ENCODE results near the gene SNAP47.

Gene SNAP47

DNA sequence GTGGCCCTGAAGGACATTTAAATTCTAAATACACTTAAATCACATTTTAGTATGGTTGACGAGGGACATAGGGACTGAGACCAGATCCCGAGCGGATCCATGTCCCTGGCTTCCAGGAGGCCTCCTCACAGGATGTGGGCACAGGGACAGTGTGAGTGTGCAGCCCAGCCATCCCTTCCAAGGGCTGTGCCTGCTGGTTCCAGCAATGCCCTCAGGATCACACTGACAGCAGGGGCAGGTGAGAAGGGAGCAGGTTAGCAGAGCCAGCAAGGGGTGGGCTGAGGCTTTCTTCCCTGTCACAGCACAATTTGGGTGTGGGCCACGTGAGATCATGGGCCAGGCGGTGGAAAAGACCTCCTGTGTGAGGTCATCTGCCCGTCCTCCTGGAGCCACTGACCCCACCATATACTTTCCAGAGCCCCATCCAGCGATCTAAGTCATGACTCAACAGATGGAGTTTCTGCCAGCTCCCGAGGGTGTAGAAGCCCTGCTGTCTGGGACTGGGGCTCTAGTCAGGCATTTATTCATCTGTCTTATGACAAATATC is 43.2 kb downstream of the SNAP47 start:
- no peaks in the 10 kb centered on the region for H3K79me2 ChIP-seq (ENCODE audit: control insufficient read depth, insufficient read depth, low read length, poor library complexity)
- peaks cover 16 to 29% of the 10 kb centered on the region in 2 experiments for H3K4me1 ChIP-seq (ENCODE audit: control insufficient read depth in 1 of 2, insufficient read depth in 2 of 2, low read length in 2 of 2)
- H2BK12ac ChIP-seq (ENCODE audit: low read length) = no peak overlapping the region
- H3K4me3 ChIP-seq (ENCODE audit: low read depth, low read length) = no peak overlapping the region
- no peak overlapping the region for H4K12ac ChIP-seq (ENCODE audit: low read depth, low read length)
- DNase-seq = no peak
- H3K4me2 ChIP-seq (ENCODE audit: low read length) = no peak overlapping the region
- H3K9me3 ChIP-seq (ENCODE audit: insufficient read depth, low read depth, low read length) = peaks cover 2% of the 10 kb centered on the region
- no peak overlapping the region for H3K9ac ChIP-seq (ENCODE audit: low read length)
- no peak overlapping the region for H4K8ac ChIP-seq (ENCODE audit: low read depth, low read length)
- peak overlapping the region; percentile 9 for H3K14ac ChIP-seq (ENCODE audit: low read length)
- H3K4ac ChIP-seq (ENCODE audit: low read depth, low read length) = no peak overlapping the region
- H2BK5ac ChIP-seq (ENCODE audit: low read depth, low read length, poor library complexity) = no peak overlapping the region
- H3K27ac ChIP-seq (ENCODE audit: low read depth, low read length) = no peak overlapping the region
- peaks cover 23 to 25% of the 10 kb centered on the region in 2 experiments for H3K36me3 ChIP-seq (ENCODE audit: control insufficient read depth in 1 of 2, insufficient read depth in 2 of 2, low read length in 2 of 2)
- peaks cover 9% of the 10 kb centered on the region for H3K79me1 ChIP-seq (ENCODE audit: low read length)
- H3K18ac ChIP-seq (ENCODE audit: low read length) = no peak overlapping the region
- no peak overlapping the region for H2AFZ ChIP-seq (ENCODE audit: insufficient read depth, low read length, poor library complexity)
- H2AK5ac ChIP-seq (ENCODE audit: low read length) = no peak overlapping the region
- no peak overlapping the region for H2BK120ac ChIP-seq (ENCODE audit: insufficient read depth, low read length, poor library complexity)
- WGBS (ENCODE audit: extremely low coverage, insufficient coverage, insufficient read length) = no CpG with 5 or more reads among the region's 8 CpGs
- H3K27me3 ChIP-seq (ENCODE audit: insufficient read depth, low read length) = no peaks in the 10 kb centered on the region
- no peak overlapping the region for H4K91ac ChIP-seq (ENCODE audit: low read depth, low read length)
- H3K23ac ChIP-seq (ENCODE audit: low read length) = no peak overlapping the region

- no peaks in the 10 kb centered on the region for H3K27me3 ChIP-seq (ENCODE audit: insufficient read depth, low read length)
- H3K4ac ChIP-seq (ENCODE audit: low read depth, low read length) = no peak overlapping the region
- DNase-seq = no peak
- H4K91ac ChIP-seq (ENCODE audit: low read depth, low read length) = no peak overlapping the region
- peaks cover 2% of the 10 kb centered on the region for H3K9me3 ChIP-seq (ENCODE audit: insufficient read depth, low read depth, low read length)
- peaks cover 9% of the 10 kb centered on the region for H3K79me1 ChIP-seq (ENCODE audit: low read length)
- H3K14ac ChIP-seq (ENCODE audit: low read length) = no peak overlapping the region
- H2BK120ac ChIP-seq (ENCODE audit: insufficient read depth, low read length, poor library complexity) = no peak overlapping the region
- H2BK5ac ChIP-seq (ENCODE audit: low read depth, low read length, poor library complexity) = no peak overlapping the region
- H3K4me3 ChIP-seq (ENCODE audit: low read depth, low read length) = no peak overlapping the region
- WGBS (ENCODE audit: extremely low coverage, insufficient coverage, insufficient read length) = no CpG with 5 or more reads among the region's 10 CpGs
- no peaks in the 10 kb centered on the region for H3K79me2 ChIP-seq (ENCODE audit: control insufficient read depth, insufficient read depth, low read length, poor library complexity)
- H3K36me3 ChIP-seq (ENCODE audit: control insufficient read depth in 1 of 2, insufficient read depth in 2 of 2, low read length in 2 of 2) = peaks cover 21 to 25% of the 10 kb centered on the region in 2 experiments
- H3K4me2 ChIP-seq (ENCODE audit: low read length) = no peak overlapping the region
- H2AFZ ChIP-seq (ENCODE audit: insufficient read depth, low read length, poor library complexity) = no peak overlapping the region
- no peak overlapping the region for H3K27ac ChIP-seq (ENCODE audit: low read depth, low read length)
- H3K18ac ChIP-seq (ENCODE audit: low read length) = no peak overlapping the region
- H3K9ac ChIP-seq (ENCODE audit: low read length) = no peak overlapping the region
- no peak overlapping the region for H2AK5ac ChIP-seq (ENCODE audit: low read length)
- no peak overlapping the region for H3K23ac ChIP-seq (ENCODE audit: low read length)
- H4K12ac ChIP-seq (ENCODE audit: low read depth, low read length) = no peak overlapping the region
- H3K4me1 ChIP-seq (ENCODE audit: control insufficient read depth in 1 of 2, insufficient read depth in 2 of 2, low read length in 2 of 2) = peaks cover 16 to 27% of the 10 kb centered on the region in 2 experiments
- no peak overlapping the region for H4K8ac ChIP-seq (ENCODE audit: low read depth, low read length)
- H2BK12ac ChIP-seq (ENCODE audit: low read length) = no peak overlapping the region
Measured at GRCh38 chr1:227779021-227779441, 43.8 kb downstream of the SNAP47 start.

GRCh38 chr1:227779685-227780084 is 44.5 kb downstream of the SNAP47 start:
- H3K18ac ChIP-seq (ENCODE audit: low read length) = no peak overlapping the region
- H3K79me1 ChIP-seq (ENCODE audit: low read length) = peaks cover 9% of the 10 kb centered on the region
- no peak for DNase-seq
- H3K27ac ChIP-seq (ENCODE audit: low read depth, low read length) = no peak overlapping the region
- peaks cover 2% of the 10 kb centered on the region for H3K9me3 ChIP-seq (ENCODE audit: insufficient read depth, low read depth, low read length)
- peaks cover 11 to 21% of the 10 kb centered on the region in 2 experiments for H3K4me1 ChIP-seq (ENCODE audit: control insufficient read depth in 1 of 2, insufficient read depth in 2 of 2, low read length in 2 of 2)
- no peak overlapping the region for H4K91ac ChIP-seq (ENCODE audit: low read depth, low read length)
- H2BK12ac ChIP-seq (ENCODE audit: low read length) = no peak overlapping the region
- no peak overlapping the region for H3K14ac ChIP-seq (ENCODE audit: low read length)
- no CpG with 5 or more reads among the region's 7 CpGs for WGBS (ENCODE audit: extremely low coverage, insufficient coverage, insufficient read length)
- no peak overlapping the region for H2BK120ac ChIP-seq (ENCODE audit: insufficient read depth, low read length, poor library complexity)
- H3K36me3 ChIP-seq (ENCODE audit: control insufficient read depth in 1 of 2, insufficient read depth in 2 of 2, low read length in 2 of 2) = peaks cover 16 to 23% of the 10 kb centered on the region in 2 experiments
- H3K79me2 ChIP-seq (ENCODE audit: control insufficient read depth, insufficient read depth, low read length, poor library complexity) = no peaks in the 10 kb centered on the region
- H3K27me3 ChIP-seq (ENCODE audit: insufficient read depth, low read length) = no peaks in the 10 kb centered on the region
- no peak overlapping the region for H3K23ac ChIP-seq (ENCODE audit: low read length)
- H4K12ac ChIP-seq (ENCODE audit: low read depth, low read length) = no peak overlapping the region
- no peak overlapping the region for H2BK5ac ChIP-seq (ENCODE audit: low read depth, low read length, poor library complexity)
- H3K4ac ChIP-seq (ENCODE audit: low read depth, low read length) = no peak overlapping the region
- H3K4me2 ChIP-seq (ENCODE audit: low read length) = no peak overlapping the region
- H3K9ac ChIP-seq (ENCODE audit: low read length) = no peak overlapping the region
- H3K4me3 ChIP-seq (ENCODE audit: low read depth, low read length) = no peak overlapping the region
- H2AK5ac ChIP-seq (ENCODE audit: low read length) = no peak overlapping the region
- no peak overlapping the region for H2AFZ ChIP-seq (ENCODE audit: insufficient read depth, low read length, poor library complexity)
- no peak overlapping the region for H4K8ac ChIP-seq (ENCODE audit: low read depth, low read length)

DNA sequence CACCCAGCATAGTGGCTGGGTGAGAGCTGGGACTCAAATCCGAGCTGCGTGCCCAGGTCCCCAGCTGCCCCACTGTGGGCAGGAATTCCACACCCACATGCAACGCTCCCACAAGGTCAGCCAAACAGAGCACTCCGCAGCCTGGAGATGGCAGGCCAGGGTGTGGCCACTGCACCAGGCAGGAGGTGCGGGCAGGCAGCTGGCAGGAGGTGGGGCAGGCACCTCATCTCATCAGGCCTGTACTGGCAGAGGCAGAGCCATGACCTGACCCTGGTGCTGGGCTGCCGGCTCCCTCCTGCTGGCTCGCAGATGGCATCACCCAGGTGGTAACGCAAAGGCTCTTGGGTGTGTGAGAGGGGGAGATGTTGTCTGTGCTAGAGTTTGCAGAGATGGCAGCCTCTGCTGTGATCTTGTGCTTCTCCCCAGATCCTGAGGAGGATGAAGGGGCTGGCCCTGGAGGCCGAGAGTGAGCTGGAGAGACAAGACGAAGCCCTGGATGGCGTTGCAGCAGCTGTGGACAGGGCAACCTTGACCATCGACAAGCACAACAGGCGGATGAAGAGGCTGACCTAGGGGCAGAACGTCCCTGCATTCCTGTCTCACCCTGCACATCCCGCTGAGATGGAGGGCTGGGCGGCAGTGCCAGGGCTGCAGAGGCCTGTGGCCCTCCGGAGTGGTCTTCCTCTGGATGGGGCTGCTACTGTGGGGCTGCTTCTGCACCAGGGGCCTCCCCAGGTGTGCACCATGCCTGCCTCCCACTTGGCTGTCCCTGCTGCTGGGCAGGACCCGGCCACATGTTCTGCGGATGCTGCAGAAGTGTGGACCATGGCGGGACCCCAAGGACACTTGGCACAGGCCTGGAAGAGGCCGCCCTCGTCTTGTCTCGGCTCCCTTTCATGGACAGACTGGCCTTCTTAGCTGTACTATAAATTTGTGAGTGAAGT is 45.1 kb downstream of the SNAP47 start:
- Histone ChIP-seq H3K9ac (ENCODE audit: low read length) (no peak overlapping the region), H3K18ac (ENCODE audit: low read length) (no peak overlapping the region), H2BK120ac (ENCODE audit: insufficient read depth, low read length, poor library complexity) (no peak overlapping the region), H3K4me3 (ENCODE audit: low read depth, low read length) (no peak overlapping the region), H2AFZ (ENCODE audit: insufficient read depth, low read length, poor library complexity) (no peak overlapping the region), H3K4me2 (ENCODE audit: low read length) (no peak overlapping the region), H3K23ac (ENCODE audit: low read length) (no peak overlapping the region), H3K14ac (ENCODE audit: low read length) (no peak overlapping the region), H2AK5ac (ENCODE audit: low read length) (no peak overlapping the region), H3K9me3 (ENCODE audit: insufficient read depth, low read depth, low read length) (peaks cover 2% of the 10 kb centered on the region), H2BK12ac (ENCODE audit: low read length) (no peak overlapping the region), H3K27me3 (ENCODE audit: insufficient read depth, low read length) (no peaks in the 10 kb centered on the region), H4K12ac (ENCODE audit: low read depth, low read length) (no peak overlapping the region), H4K91ac (ENCODE audit: low read depth, low read length) (no peak overlapping the region), H3K79me1 (ENCODE audit: low read length) (peaks cover 8% of the 10 kb centered on the region), H3K36me3 (ENCODE audit: control insufficient read depth in 1 of 2, insufficient read depth in 2 of 2, low read length in 2 of 2) (peaks cover 16 to 20% of the 10 kb centered on the region in 2 experiments), H3K79me2 (ENCODE audit: control insufficient read depth, insufficient read depth, low read length, poor library complexity) (no peaks in the 10 kb centered on the region), H4K8ac (ENCODE audit: low read depth, low read length) (no peak overlapping the region), H2BK5ac (ENCODE audit: low read depth, low read length, poor library complexity) (no peak overlapping the region), H3K4ac (ENCODE audit: low read depth, low read length) (no peak overlapping the region), H3K27ac (ENCODE audit: low read depth, low read length) (no peak overlapping the region), H3K4me1 (ENCODE audit: control insufficient read depth in 1 of 2, insufficient read depth in 2 of 2, low read length in 2 of 2) (peaks cover 6 to 15% of the 10 kb centered on the region in 2 experiments)
- no peak for DNase-seq
- WGBS (ENCODE audit: extremely low coverage, insufficient coverage, insufficient read length) = no CpG with 5 or more reads among the region's 23 CpGs
